Pulmonary artery endothelial cell (primary cell): ENCODE data around the gene NFKB1. TPM values are rescaled to one million over a fixed set of nuclear protein-coding genes. Genes with fewer than 3 reads are reported as not detected.

Source experiments
- DNase-seq: peaks from one replicate; pipeline ENCODE4 v3.0.0-alpha.2; 2011; ENCODE audit warnings: low read depth, low spot score
- total RNA-seq: library from RNA; depleted of rRNA; stranded (reverse); fragments of >200 nt; gene quantifications from 2 replicates; pipeline ENCODE4 v1.2.3, GENCODE V29; 2014

NFKB1 gene
- total RNA-seq, 1 donor from 2014 or later = 45.1 TPM

DNA sequence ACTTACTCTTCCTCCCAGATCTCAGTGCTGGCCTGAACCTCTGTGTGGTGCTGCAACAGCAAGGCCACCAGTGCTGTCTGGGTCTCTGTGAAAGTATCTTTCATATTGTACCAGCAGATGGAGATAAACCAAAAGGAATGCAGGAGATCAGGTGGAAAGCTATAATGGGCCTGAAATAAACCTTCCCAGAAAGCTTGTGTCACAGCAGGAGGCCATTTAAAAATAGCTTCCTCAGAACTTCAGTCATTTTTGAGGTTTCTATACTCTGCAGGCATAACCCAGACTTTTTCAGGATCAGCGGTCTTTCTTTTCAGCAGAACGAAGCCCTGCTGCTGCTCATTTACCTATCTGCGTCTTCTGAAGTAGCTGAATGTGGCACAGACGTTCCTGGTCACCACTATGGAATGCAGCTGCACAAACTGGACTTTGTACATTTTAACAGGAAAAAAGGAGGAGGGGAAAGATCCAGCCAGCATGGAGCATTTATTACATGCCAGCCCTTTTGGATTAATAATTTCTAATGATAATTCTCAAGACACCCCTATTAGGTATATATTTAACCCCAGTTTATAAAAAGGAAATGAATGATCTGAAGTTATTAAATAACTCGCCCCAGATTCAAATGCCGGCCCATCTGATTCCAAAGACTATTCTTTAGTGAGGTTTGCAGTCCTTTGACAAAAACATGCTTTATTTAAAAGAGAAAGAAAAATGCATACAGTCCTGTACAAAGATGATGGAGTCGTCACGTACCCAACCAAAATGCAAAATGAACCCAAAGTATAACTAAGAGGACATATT lies 119.7 kb downstream of the NFKB1 start:
- no peak for DNase-seq

DNA sequence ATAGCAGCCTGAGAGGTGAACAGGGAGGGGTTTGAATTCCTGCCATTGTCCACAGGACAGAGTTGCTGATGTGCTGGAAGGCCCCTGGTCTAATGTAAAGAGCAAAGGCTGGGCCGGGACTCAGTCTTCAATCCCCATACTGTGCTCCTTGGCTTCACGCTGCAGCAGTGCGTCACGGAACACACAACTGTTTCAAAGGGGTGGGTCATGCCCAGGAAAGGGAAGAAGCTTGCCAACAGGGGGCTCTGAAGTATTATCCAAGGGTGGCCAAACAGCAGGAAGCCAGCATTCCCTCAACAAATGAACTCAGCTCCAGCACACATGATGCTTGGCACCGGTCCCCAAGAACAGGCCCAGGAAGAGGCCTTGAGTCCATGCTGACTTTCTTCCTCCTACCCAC lies 122.5 kb downstream of the NFKB1 start:
- DNase-seq = no peak

DNA sequence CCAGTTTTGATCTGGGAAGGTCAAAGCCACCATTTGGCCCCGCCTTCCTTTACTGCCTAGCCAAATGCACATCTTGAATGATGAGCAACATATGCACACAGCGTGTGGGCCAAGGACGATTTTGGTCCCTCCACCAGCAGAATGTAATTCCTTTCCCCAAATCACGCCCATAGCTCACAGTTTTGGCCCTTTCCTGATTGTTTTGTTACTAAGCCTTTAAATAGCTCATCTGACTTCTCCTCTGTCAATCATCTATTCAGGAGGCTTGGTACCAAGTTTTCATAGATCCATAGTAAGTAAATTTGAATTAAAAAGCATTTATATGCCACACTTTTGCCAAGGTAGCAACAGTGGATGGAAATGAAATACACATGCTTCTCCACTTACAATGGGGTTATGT lies 123.3 kb downstream of the NFKB1 start:
- no peak for DNase-seq

DNA sequence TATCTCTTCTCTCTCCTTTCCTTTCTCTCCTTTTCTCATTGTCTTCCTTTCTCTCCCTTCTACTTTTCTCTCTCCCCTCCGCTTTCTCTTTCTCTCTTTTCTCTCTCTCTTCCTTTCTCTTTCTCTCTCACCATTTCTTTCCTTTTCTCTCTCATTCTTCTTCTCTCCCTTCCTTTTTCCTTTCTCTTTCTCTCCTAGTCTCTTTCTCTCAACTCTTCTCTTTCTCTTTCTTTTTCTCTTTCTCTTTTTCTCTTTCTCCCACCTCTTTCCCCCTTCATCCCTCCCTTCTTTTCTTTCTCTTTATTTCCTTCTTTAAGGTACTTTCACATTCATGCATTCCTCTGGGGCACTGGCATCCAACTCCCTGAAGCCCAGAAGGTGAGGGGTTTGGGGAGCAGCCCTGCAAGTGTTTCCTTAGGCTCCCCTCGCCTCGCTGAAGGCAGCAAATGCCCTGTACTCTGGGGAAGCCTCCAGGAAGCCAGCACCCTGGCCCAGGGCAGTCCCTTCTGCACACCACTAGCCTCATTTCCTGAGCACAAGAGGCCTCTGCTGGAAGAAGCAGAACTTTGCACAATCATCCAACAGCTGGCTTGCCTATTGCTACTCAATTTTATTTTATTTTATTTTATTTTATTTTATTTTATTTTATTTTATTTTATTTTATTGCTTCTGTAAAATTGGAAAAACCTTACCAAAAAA lies 124.2 kb downstream of the NFKB1 start:
- no peak for DNase-seq

DNA sequence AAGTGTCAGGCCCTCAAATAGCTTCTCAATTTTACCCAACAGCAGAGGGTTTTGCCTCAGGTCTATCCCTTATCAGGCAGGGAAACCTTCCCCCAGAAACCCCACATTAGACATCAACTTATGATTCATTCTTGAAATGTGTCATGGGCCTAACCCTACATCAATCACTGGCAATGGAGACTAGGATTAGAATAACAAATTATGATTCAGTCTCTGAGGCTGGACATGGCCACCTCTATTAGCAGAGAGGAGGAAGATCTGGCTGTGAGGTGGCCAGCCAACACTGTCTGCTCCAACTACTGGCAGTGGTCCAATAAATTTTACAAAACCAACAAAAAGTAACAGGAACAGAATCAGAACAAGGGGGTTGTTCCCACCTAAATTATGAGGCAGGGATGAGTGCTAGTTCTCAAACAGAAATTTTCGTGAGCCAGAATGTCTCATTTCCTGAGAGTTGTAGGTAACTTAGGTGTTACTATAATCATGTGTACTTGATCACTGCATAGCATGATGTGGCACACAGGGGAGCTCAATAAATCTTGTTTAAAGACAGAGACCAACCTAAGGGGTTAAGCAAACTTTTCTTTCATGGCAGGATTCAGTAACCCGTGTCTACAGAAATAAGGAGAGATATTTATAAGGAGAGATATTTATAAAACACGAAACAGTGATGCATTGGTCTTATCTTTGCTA lies 126.8 kb downstream of the NFKB1 start:
- no peak for DNase-seq

DNA sequence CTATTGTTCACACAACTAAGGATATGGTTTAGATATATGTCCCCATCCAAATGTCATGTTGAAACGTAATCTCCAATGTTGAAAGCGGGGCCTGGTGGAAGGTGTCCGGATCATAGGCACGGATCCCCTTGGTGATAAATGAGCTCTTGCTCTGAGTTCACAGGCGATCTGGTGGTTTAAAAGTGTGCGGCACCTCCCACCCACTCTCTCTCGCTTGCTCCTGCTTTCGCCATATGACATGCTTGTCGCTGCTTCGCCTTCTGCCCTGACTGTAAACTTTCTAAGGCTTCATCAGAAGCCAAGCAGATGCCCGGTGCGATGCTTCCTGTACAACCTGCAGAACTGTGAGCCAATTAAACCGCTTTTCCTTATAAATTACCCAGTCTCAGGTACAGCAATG lies 128.5 kb downstream of the NFKB1 start:
- DNase-seq = no peak

DNA sequence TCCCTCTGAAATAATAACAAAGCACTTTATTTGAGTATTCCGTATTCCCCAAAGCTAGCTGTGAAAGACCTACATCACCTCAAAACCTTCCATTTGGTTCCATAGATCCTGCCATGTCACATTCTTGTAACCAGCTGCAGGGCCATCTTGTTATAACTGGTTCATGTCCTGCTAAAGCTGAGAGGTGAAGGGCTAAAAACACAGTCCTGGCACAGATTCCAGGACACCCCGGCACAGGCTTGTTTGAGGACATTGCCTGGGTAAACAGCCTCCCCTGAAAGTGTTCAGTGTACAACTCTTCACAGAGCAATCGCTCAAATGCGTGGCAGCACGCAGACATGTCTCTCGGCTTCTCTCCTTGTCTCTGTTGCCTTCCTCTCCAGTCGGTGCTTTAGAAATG lies 130.5 kb downstream of the NFKB1 start:
- no peak for DNase-seq

DNA sequence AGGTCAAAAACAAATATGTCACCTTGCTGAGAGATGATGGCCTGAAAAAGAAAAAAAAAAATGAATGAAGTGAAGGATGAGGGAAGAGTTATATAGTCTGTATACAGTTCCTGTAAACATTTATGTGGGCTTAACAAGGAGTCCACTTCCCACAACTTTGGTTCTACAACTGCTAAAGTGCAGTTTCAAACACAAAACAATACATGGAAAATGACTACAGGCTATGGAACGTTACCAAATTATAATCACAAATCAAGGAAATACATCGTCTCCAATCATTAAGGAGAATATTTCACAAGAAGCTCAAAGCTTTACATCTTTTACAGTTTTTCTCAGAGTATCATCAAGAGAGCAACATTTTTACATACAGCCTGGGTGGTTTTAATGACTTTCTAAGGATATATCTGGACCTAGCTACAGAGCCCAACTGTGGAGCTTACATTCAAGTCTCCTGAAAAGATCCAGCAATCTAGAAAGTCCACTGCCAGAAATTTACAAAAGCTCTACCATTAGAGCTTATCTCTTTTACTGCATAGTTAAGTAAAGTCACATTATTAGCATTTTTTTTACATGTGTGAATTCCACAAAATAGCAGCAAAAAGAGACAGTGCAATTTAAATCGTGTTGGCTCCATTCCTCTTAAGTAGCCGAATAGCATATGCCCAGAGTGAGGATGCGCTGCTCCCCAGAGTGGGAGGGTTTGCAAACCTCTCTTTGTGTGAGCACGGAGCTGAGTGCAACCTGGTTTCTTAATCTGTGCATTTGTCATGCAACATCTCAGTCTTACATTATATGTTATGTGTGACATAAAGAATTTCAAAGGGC lies 131.3 kb downstream of the NFKB1 start:
- DNase-seq = no peak

DNA sequence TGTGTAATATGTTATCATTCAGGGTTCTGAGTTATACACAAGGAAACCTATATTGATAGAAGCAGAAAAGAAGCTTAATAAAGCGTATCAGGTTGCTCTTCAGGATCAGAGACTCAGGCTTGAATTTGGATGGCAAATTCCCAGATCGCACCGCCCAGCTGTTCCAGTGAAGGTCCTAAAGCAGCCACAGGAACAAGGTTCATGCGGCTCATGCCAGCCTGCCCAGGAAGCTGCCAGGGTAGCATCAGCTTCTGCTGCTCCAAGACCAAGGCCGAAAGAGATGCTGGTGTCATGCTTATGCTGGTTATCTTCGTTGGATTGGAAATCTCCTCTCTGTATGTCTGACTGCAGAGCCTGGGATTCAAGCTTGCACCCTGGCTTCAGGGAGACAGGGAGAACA lies 131.9 kb downstream of the NFKB1 start:
- no peak for DNase-seq

DNA sequence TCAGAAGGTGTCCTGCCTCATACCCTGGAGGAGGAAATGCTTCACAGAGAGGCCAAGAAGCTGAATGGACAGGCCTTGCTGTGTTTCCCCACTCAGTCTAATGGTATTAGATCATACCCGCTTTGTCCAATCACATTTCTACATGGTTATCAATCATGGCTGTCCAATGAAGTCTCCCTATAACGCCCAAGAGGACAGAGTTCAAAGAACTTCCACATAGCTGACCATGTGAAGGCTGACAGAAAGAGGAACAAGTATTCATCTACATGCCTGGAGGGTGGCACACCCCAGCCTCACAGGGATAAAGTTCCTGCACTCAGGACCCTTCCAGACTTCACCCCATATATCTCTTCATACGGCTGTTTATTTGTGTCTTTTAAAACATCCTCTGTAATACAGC lies 136.2 kb downstream of the NFKB1 start:
- DNase-seq = no peak

DNA sequence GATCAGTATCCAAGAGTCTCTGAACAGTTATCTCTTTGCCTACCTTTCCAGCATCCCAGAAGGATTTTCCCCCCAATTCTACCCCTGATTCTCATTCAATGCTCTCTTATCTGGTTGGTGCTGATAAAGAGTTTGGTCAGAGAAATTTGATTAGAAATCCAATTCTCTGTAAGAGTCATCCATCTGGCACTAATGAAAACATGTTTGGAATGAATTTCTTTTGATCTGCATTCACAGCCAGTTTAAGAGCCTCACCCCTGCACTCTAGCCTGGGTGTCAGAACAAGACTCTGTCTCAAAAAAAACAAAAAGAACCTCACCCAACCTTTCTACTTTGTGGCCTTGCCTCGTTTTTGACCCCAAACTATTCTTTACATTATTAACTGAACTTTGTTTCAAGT lies 137.5 kb downstream of the NFKB1 start:
- no peak for DNase-seq

DNA sequence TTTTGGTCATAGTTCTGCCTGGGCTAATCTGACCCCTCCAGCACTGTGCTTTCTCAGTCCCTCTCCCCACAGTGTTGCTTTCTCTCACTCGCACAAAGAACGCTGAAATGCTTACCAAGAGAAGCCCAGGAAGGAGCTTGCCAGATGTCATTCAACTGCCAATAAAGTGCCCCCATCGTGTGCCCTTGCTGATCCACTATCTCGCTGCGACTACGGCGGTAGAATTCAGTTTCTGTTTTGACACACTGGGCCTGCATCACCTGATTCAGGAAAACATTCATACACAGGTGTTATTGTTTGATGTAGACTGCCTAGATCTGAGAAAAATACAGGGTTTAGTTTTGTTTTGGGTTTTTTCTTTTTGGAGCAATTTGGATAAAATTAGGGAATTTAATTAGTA lies 138.4 kb downstream of the NFKB1 start:
- DNase-seq = no peak

DNA sequence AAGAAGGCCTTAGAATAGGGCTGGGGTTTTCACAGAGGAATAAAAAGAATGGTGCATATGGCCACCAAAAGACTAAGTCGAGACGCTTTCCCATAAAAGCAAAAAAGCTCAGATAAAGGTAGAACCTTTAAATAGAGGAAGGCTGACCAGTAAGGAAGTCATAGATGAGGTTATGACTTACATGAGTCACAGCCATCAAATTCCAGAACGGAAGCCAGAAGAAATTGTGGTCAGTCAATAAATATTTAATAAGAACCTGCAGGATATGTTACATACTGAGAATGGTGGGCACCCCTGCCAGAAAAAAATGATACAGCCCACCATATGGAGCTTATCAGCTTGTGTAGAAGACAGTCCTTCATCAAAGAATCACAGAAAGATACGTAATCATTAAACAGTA lies 139.5 kb downstream of the NFKB1 start:
- DNase-seq = no peak

DNA sequence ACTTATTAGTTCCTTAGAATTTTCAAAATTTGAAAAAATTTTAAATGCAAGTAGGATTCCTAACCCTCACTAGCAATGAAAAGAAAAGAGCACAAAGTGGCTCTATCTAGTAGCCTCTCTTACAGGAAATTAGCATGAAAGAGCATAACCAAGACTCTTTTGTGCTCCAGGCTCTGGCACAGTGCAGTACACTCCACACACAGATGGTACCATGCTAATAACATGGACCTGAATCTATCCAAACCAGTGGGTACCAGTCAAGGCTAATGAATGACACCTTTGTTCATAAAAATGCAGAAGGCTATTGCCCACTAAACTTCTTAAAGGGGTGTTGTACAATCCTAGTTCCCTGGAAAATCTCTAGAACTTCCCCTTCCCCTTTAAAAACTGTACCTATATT lies 140.6 kb downstream of the NFKB1 start:
- DNase-seq = no peak

DNA sequence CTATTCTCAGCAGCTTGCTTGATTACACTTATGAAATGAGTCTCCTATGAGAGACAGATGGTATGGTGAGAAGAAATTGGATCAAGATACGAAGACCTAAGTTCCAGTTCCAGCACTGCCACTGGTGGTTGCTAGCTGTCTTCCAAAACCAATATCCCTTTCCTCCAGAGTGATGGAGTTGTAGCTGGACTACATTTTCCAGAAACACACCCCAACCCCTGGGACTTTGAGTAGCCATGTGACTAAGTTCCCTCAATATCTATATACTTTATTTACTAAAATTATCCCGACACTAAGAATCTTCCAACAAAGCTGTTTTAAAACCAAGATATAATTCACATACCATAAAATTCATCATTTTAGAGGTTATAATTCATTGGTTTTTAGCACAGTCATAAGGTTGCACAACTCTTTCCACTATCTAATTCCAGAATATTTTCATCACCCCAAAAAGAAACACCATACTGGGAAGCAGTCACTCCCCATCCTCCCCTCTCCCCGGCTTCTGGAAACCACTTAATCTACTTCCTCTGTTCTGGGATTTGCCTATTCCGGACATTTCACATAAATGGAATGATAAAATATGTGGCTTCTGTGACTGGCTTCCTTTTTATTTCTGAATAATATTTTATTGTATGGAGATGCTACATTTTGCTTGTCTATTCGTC lies 141.6 kb downstream of the NFKB1 start:
- DNase-seq = no peak

DNA sequence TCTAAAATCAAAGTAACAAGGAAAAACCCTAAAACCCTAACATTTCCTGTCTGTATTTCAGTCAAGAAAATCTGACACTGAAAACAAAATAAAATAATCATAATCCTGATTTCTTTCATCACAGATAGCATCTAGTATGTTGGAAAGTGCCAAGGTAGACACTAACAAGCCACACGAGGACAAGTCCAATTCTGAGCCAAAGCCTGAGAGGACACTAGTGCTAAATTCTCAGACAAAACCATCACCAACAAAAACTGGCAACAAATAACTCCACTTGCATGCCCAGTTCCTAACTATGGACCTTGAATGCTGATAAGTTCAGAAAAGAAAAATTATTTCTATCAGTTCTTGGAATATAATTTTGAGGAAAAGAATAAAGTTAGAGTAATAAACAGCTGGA lies 146.0 kb downstream of the NFKB1 start:
- no peak for DNase-seq

DNA sequence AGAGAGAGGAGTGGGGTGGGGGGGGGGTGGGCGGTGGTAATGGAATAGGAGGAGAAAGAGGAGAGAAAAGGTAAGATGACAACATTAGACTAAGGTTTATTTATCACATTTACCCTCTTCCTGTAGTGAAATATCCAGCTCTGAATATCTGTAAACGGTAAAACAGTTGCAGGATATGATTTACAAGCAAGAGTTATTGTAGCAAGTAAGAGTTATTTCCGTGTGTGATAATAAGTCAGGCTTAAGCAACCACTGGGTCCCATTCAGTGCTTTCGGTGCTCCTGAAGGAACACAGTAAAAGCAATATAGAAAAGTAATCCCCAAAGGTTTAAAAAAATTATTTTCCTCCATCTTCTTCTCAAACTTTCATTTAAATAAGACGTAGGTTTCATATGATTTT lies 156.0 kb downstream of the NFKB1 start:
- no peak for DNase-seq

DNA sequence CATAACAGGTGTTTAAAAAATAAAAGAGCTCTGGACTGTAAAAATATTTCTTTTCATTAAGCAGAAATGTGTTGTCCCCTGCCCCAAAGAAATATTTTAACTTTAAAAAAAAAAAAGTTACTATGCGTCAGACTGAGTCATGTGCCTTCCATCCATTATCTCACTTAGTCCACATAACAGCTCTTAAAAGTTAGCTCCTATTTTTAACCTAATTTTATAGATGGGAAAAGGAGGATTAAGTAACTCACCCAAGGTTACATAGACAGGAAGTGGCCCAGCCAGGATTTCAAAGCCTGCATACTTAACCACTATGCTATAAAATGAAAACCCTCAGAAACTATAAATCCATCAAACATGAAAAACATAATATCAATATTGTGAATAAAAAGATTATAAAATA lies 161.9 kb downstream of the NFKB1 start:
- DNase-seq = no peak

DNA sequence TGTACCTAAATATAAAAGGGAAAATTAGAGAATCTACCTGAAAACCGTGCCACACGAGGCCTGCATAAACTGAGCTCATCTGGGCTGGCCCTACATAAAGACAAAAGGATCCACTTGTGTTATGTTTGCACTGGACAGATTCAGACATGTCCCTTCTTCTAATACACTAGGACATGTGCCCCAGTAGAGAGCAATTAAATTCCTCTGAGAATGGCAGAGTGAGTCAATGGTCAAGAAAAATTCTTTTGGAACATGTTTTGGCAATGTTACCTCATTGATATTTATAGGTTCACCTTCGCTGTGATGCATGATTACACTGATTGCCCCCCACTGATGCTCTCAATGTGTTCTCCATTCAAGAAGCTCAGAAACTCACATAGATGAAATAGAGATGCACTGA lies 164.4 kb downstream of the NFKB1 start:
- no peak for DNase-seq
